Activated CD8-positive, alpha-beta memory T cell treated with anti-CD3 and anti-CD28 coated beads for 24 hours (primary cell): ENCODE results near the gene MYO1B.

ENCODE experiments used
- DNase-seq: peaks from one replicate; pipeline ENCODE4 v3.0.0-alpha.2; 2020

Gene MYO1B

DNA sequence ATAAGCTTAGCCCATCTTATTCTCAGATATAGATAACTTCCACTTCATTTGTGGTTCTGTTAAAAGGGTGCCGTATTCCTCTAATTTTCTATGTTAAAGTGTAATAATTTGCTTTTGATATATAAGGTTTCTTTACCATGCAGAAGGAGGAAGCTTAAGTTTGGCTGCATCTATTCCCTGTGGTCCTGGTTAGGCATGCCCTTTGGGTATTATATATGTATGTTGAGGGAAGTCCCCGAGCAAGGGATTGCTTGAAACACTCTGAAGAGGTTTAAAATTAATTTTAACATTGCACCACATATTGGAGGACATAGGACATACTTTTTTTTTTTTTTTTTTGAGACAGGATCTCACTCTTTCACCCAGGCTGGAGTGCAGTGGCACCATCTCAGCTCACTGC lies 16.9 kb upstream of the MYO1B start:
- DNase-seq: no peak

DNA sequence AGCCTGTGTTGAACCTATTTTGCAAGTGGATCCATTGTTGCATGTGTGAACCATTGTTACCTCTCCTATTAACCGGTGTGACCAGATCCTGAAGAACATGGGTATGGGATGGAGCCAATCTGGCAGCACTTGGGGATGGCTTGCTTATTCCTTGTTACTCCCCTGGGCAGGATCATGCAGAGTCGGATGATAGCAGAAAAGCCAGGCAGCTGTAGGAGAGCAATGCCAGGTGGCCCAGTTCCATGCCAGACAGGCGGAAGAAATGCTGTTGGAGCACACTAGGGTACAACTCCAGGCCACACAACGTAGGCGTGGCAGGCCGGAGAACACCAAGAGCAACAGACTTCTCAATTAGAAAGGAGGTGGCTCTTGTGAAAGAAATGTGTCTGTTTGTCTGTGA lies 16.3 kb upstream of the MYO1B start:
- DNase-seq: no peak

GRCh38 chr2:191230174-191230573 lies 15.0 kb upstream of the MYO1B start:
- no peak for DNase-seq

DNA sequence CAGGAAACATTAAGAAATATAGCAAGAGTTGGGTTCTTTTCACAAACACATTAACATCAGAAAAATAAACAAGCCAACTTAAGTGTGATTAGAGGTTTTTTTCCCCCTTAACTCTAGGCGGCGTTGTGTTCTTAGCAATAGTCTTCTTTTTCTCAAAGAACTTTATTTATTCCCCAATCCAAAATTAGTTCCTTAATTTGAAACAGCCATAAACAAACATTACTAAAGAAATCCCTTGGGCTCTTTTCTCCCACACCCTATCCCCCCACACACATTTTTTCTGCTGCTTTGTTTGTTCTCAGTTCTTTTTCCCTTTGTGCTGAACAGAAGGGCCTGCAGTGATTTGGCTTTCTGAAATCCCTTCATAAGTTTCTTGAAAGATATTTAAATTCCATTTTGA lies 13.2 kb upstream of the MYO1B start:
- no peak for DNase-seq

GRCh38 chr2:191233533-191233932 lies 11.7 kb upstream of the MYO1B start:
- DNase-seq: no peak

DNA sequence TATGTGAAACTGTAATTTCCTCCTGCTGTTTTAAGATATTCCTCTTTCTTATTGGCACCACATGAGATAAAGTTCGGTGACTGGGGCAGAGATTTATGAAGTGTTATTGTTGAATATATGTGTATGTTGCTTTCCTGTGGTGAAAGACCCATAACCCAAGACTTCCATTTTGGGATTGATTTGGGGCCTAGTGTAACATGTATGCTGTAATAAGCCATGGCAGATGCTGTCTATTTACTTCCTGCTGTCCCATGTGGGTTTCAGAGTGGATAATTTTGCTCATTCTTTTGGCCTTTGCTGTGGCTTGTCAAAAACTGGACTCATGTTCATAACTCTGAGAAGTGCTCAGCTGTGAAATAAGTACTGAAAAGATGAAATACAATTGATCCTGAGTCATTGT lies 10.8 kb upstream of the MYO1B start:
- no peak for DNase-seq

GRCh38 chr2:191240871-191241270 lies 4.3 kb upstream of the MYO1B start:
- DNase-seq: no peak

DNA sequence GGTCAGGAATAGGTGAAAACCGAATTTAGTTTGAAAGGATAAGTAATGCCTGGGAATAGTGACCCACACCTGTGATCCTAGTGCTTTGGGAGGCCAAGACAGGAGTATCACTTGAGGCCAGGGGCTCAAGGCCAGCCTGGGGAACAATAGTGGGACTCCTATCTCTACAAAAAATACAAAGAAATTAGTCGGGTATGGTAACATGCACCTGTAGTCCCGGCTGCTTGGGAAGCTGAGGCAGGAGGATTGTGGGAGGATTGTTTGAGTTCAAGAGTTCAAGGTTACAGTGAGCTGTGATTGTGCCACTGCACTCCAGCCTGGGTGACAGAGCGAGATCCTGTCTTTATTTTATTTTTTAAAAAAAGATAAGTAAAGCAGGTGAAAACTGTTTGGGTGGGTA lies 3.8 kb upstream of the MYO1B start:
- DNase-seq: no peak

GRCh38 chr2:191243154-191243553 lies 2.0 kb upstream of the MYO1B start:
- DNase-seq: no peak

- DNase-seq: no peak
Observed at GRCh38 chr2:191244350-191244749, 854 bp upstream of the MYO1B start.

DNA sequence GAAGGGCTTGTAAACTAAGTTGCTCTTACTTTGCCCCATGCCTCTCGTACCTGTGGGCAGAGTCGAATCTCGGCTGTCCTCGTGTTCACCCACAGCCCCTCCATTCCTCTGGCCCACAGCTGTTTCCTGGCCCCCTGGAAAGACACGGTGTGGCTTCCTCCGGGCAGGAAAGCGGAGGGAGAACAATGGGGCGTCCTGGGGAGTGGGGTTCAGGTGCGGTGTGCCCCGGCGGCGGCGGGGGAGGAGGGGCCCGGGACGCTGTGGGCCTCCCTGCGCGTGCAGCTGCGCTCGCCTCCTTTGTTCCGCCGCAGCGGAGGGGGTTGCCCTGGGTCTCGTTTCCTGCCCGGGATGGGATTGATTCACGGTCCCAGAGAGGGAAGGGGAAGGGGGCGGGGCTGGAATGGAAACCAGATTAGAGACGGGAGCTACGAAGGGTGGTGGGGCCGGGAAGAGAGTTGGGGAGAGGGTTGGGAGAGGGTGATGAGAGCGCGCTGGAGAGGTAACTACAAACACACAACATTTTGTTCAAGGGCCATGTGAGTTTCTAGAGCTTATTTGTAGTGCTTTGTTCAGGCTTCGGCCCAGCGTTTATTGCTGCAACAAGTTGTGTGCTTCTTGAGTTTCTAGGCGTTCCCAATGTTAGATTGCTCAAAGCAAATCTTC lies 796 bp downstream of the MYO1B start:
- peak; percentile 73 for DNase-seq

GRCh38 chr2:191246820-191247380 lies 1.7 kb downstream of the MYO1B start:
- no peak for DNase-seq

DNA sequence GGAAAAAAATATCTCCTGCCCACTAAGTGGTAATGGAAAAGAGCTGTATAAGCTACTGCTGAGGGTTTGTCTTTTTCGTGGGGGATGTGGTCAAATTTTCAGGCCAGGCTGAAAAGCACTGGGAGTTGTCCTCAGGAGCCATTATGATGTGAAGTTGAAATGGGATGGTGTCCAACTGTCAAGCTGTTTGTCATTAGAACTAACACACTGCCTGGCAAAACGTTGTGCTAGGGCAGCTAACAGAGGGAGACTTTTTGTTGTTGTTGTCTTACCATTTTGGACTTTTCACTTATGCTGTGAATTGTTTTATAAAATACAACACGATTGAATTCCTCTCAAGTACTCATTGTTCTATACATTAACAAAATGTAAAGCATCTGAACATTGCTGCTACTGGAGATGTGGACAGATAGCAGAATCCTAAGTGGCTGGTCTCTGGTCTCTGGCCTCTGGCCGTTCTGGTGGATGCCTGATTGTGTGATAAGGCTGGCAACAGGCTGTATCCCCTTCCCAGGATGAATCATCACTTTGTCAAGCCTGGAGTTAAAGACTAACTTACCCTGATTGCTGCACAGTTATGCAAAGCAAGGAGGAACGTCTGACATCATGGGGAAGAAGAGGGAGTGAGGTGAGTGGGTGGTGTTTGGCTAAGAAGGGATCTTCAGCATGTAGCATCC lies 2.3 kb downstream of the MYO1B start:
- DNase-seq: no peak

- no peak for DNase-seq
Observed at GRCh38 chr2:191249156-191249813, 4.1 kb downstream of the MYO1B start.

DNA sequence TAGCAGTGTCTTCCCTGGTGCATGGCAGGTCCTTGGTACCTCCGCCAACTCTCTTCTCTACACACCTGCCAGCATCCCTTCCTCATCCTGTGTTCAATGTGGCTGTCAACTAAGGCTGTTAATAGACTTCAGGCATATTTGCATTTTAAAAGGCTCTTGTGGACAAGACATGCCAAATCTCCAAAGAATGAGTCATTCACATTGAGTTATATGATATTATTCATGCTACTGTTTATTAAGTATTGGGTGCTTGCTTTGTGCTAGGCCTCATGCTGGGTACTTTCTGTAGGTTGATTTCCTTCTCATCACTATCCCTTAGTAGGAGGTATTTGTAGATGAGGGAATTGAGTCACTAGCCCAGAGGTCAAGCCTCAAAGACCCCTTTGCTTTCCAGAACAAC lies 5.2 kb downstream of the MYO1B start:
- DNase-seq: no peak

- no peak for DNase-seq
Observed at GRCh38 chr2:191250986-191251385, 5.8 kb downstream of the MYO1B start.

GRCh38 chr2:191252699-191253098 lies 7.5 kb downstream of the MYO1B start:
- DNase-seq: no peak

- no peak for DNase-seq
Observed at GRCh38 chr2:191253476-191253875, 8.3 kb downstream of the MYO1B start.

DNA sequence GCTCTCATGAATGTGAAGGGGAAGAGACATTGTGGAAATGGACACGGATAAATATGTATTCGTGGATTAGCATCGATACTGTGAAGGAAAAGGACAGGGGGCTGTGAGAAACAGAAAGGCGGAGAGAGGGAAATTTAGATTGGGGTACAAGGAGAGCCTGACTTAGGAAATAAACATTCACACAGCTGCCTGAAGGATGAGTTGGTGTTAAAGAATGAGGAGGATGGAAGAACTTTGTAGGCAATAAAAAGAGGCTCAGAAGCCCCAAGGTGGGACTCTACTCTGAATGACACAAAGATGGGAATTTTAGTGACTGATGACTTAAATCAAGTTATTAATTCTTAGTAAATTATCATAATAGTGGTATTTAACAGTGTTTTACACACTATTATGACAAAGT lies 10.1 kb downstream of the MYO1B start:
- no peak for DNase-seq

DNA sequence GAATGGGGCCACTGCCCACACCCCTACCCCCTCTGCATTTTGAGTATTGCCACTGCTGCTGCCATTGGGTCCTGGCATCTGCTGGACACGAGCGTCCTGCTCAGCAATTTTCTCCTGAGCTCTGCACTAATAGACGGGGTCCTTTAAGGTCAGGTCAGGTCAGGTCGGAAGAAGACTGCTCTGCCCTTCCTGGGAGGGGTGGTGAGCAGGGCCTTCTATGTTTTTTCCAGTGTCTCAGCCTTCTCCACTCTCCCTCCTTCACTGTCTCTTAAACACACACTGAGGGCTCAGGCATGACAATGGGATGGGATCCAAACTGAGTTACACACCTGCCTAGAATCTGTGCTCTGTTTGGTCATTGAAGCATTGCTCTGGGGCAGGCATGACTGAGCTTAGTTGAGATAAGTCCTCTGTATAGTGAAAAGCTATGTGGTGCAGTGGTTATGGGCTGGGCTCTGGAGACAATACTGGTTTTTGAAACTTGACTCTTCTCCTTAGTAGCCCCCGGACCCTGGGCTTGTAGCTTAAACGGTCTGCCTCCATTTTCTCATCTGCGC lies 10.6 kb downstream of the MYO1B start:
- no peak for DNase-seq

DNA sequence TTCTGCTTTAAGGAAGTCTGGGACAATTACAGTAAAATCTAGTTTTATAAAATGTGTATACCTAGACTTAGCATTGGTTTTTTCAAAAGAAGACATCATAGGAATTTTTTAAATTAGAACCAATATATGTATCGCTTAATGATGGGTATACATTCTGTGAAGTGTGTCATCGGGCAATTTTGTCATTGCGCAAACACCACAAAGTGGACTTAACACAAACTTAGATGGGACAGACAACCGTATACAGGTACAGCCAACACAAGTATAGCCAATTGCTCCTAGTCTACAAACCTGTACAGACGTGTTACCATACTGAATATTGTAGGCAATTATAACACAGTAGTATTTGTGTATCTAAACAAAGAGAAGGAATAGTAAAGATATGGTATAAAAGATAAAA lies 12.7 kb downstream of the MYO1B start:
- DNase-seq: no peak

DNA sequence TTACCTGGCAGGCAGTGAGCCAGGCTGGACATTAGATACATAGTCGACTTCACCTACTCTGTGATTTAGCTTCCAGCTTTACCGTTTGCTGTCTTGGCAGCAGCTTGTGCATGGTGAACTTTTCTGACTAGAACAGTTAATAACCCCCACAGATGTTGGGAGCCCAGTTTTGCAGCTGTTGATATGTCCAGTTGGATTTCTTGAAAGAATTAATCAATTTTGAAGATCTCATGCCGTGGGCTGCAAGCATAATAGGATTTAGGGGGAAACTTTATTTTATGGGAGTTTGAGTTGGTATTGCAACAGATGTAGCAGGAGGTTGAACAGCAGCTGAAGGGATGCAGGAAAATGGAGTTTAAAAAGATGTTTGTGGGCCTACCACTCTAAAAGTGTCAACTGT lies 13.8 kb downstream of the MYO1B start:
- DNase-seq: no peak

GRCh38 chr2:191262436-191262835 lies 17.2 kb downstream of the MYO1B start:
- no peak for DNase-seq

GRCh38 chr2:191263050-191263449 lies 17.8 kb downstream of the MYO1B start:
- no peak for DNase-seq
